Smooth muscle cell of the brain vasculature (primary cell): ENCODE data around the gene PCSK5.

Experiments used
- DNase-seq: peaks from one replicate; pipeline ENCODE4 v3.0.0-alpha.2; 2012; ENCODE audit warnings: low read depth, low spot score

Gene PCSK5

GRCh38 chr9:76240578-76240977 is 350.1 kb downstream of the PCSK5 start:
- DNase-seq, result no peak

- no peak for DNase-seq
Observed at GRCh38 chr9:76245518-76245917, 355.0 kb downstream of the PCSK5 start.

GRCh38 chr9:76246680-76247079 is 356.2 kb downstream of the PCSK5 start:
- no peak for DNase-seq

- no peak for DNase-seq
Observed at GRCh38 chr9:76247426-76247825, 357.0 kb downstream of the PCSK5 start.

DNA sequence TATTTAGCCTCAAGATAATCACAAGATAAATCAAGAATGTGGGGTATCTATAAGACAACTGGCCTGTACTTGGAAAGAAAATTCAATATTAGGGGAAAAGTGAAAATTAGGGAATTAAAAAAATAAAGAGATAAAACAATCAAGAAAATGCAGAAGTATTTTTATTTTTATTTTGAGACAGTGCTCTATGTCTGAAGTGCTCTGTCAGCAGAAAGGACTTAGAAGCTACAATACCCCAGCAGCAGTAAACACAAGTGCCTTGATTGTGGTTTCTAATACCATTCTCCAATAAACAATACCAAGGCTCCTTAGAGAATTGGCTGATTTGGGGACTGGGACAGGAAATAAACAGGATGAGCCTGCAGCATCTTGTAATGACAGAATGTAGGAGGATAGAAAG is 358.8 kb downstream of the PCSK5 start:
- no peak for DNase-seq

DNA sequence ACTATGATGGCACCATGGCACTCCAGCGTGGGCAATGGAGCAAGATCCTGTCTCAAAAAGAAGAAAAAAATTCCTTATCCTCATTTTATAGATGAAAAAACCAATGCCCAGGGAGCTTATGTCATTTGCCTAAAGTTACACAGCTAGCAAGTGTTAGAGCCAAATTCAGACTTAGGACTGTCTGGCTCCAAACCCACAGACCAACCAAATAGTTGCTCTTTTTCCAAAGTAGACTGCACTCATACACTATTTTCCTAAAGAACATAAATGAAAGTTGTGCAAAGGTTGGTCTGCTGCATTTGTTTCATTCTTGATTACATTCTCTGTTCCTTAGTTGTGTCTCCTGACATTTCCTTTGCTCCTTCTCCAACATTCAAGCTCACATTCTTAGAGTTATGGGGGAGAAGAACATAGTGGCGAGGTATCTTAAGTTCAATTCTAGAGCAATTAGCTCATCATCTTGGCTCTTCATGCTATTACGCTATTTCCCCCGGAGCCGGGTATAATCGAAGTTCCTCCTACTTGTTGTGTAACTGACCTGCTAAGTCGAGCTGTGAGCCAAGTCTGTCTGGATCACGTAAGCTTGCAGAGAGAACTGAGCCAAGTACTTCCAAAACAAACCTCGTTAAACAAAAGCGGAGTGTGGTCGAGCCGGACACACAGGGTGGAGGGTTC is 365.4 kb downstream of the PCSK5 start:
- no peak for DNase-seq

- no peak for DNase-seq
Observed at GRCh38 chr9:76257311-76257710, 366.8 kb downstream of the PCSK5 start.

- DNase-seq, result no peak
Observed at GRCh38 chr9:76266649-76267283, 376.3 kb downstream of the PCSK5 start.

DNA sequence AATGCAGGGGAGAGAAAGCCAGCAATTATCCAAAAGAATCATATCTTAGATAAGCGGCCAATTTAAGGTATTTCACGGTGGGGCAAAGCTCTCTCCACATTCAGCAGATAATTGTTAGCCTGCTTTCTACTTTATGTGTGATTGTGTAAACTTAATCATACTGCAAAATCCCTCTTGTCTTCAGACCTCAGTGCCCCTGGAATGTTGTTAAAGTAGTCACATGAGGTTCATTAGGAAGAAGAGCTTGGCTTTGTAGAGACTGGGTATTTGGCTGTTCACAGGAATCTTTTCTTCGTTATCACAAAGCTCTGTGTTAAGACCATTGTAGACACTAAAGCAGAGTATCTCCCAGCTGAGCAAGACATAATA is 376.8 kb downstream of the PCSK5 start:
- DNase-seq, result no peak

- DNase-seq, result no peak
Observed at GRCh38 chr9:76269789-76270188, 379.3 kb downstream of the PCSK5 start.

- no peak for DNase-seq
Observed at GRCh38 chr9:76271755-76272154, 381.3 kb downstream of the PCSK5 start.

DNA sequence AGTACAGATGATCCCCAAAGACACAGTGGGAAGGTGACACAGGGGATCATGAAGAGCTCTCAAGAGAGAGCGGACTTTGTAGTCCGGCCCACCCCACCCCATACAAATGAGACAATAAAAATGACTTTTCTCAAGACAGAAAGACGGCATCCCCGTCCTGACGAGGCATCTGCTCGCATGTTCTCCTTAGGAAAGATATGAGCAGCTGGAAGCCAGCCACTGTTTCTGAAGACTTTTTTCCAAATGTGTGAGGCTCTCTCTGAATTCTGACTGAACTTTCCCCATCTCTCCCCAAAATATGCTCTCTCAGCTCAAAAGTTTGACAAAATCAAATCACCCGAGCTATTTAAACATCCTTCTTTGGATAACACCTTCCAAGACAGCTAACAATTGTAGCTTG is 398.6 kb downstream of the PCSK5 start:
- no peak for DNase-seq

- no peak for DNase-seq
Observed at GRCh38 chr9:76289703-76290102, 399.2 kb downstream of the PCSK5 start.

DNA sequence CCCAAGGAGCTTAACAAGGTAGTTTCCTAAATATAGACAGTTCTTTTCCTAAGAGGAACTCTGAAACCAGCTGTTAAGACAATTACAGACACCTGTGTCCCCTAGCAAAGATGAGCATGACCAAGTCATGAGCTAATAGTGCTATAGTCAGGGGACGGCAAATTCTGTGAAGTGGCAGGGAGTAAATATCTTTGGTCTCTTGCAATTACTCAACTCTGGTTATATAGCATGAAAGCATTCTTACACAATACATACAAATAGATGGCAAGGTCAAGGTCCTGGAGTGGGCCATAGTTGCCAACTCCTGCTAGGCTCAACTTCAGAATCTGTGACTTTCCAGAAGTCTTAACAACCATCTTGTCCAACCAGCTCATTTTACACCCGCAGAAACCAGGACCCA is 400.1 kb downstream of the PCSK5 start:
- DNase-seq, result no peak

- DNase-seq, result no peak
Observed at GRCh38 chr9:76292246-76292645, 401.8 kb downstream of the PCSK5 start.

DNA sequence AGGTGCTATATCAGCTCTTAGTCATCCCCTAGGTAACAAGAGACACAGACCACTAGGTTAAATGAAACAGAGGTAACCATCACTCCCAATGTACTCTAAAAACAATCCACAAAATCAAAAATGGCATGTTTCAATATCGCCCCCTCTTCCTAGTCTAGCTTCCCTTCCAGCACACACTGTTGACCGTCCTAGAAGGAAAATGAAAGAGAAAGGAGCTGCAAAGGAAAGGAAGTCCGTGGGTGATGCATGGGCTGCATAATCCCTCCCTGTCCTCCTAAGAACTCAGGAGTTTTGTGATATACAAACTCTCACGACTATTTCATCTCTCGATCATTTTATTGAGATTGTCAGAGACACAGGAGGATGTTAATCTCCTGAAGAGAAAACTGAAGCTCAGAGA is 402.2 kb downstream of the PCSK5 start:
- no peak for DNase-seq

GRCh38 chr9:76294301-76294700 is 403.8 kb downstream of the PCSK5 start:
- no peak for DNase-seq

- no peak for DNase-seq
Observed at GRCh38 chr9:76296561-76297310, 406.3 kb downstream of the PCSK5 start.

- no peak for DNase-seq
Observed at GRCh38 chr9:76297721-76298239, 407.3 kb downstream of the PCSK5 start.

DNA sequence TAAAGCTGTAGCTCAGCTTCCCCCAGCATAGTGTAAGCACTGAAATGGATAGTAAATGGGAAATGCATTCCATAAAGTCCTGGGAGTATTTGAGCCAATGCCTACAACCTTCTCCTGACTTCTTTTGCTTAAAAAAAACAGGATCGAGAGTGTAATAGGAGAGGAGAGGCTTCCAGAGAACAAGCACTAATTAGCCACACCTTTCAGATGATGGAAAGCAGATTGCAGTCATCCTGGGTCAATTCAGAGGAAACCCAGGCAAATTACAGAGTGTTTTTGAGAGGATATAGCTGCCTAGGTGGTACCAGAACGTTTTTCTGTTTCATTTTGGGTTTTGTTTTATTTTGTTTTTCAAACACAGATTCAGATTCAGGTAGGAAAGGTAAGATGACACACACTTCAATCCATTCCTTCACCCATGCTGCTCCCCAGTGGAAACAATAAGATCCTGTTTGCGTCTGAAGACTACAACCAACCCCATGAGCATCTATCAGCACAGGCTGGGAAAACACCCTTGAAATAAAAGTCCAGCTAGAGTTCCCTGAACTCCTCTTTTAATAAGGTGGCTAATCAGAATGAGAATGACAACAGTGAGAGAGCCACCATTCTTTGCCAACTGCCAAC is 408.2 kb downstream of the PCSK5 start:
- no peak for DNase-seq

GRCh38 chr9:76302543-76302942 is 412.1 kb downstream of the PCSK5 start:
- DNase-seq, result no peak

DNA sequence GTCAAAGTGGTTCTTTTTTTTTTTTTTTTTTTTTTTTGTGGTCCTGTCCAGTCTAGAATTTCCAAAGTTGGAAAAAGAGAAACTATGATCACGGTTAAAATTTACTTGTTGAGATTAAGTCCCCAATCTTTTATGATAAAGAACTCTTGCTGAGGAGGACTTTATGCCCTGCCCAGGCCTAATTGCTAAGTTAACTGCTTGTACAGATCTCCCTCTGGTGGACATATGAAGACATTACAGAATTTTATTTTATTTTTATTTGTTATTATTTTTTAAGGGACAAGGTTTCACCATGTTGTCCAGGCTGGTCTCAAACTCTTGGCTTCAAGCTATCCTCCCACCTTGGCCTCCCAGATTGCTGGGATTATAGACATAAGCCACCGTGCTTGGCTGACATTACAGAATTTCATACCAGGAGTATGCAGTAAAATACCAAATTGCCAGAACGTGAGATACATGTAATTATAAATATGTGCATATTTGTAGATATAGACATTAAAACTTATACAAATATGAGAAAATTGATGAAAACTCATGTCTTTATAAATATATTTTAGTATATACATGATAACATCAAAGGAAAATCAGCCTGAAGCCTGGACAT is 412.6 kb downstream of the PCSK5 start:
- no peak for DNase-seq
